ENCODE results near the gene ABHD8. TPM values are rescaled to one million over a fixed set of nuclear protein-coding genes. Genes with fewer than 3 reads are reported as not detected.

The ABHD8 gene
- total and polyA plus RNA-seq, 2 of the 13 experiments (the other 11 are each of a cell fraction or from before 2014, with no cell fraction given): 6.3 to 7.2 TPM

GRCh38 chr19:17255150-17255621, 48.0 kb downstream of the ABHD8 start (continued):
- no peak for TF ChIP-seq ZNF569 (CRISPR knock-in tag; IDR thresholded peaks at IDR 0.05; ENCODE audit: borderline replicate concordance)
- TF ChIP-seq ZNF563 (CRISPR knock-in tag; IDR thresholded peaks at IDR 0.05): peak; percentile 60; the same call in 1 of the 2 replicates
- TF ChIP-seq BRD4 (CRISPR knock-in tag; IDR thresholded peaks at IDR 0.05): no peak
- no peak for TF ChIP-seq ZFP62 (CRISPR knock-in tag; IDR thresholded peaks at IDR 0.05)
- TF ChIP-seq, protein P1, sequence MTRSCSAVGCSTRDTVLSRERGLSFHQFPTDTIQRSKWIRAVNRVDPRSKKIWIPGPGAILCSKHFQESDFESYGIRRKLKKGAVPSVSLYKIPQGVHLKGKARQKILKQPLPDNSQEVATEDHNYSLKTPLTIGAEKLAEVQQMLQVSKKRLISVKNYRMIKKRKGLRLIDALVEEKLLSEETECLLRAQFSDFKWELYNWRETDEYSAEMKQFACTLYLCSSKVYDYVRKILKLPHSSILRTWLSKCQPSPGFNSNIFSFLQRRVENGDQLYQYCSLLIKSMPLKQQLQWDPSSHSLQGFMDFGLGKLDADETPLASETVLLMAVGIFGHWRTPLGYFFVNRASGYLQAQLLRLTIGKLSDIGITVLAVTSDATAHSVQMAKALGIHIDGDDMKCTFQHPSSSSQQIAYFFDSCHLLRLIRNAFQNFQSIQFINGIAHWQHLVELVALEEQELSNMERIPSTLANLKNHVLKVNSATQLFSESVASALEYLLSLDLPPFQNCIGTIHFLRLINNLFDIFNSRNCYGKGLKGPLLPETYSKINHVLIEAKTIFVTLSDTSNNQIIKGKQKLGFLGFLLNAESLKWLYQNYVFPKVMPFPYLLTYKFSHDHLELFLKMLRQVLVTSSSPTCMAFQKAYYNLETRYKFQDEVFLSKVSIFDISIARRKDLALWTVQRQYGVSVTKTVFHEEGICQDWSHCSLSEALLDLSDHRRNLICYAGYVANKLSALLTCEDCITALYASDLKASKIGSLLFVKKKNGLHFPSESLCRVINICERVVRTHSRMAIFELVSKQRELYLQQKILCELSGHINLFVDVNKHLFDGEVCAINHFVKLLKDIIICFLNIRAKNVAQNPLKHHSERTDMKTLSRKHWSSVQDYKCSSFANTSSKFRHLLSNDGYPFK (CRISPR knock-in tag; IDR thresholded peaks at IDR 0.05; ENCODE audit: borderline replicate concordance): peak; percentile 74; the same call in 1 of the 2 replicates
- TF ChIP-seq, protein P2, sequence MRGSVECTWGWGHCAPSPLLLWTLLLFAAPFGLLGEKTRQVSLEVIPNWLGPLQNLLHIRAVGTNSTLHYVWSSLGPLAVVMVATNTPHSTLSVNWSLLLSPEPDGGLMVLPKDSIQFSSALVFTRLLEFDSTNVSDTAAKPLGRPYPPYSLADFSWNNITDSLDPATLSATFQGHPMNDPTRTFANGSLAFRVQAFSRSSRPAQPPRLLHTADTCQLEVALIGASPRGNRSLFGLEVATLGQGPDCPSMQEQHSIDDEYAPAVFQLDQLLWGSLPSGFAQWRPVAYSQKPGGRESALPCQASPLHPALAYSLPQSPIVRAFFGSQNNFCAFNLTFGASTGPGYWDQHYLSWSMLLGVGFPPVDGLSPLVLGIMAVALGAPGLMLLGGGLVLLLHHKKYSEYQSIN (CRISPR knock-in tag; IDR thresholded peaks at IDR 0.05; ENCODE audit: borderline replicate concordance): no peak
- no peak for TF ChIP-seq ZNF749 (CRISPR knock-in tag; IDR thresholded peaks at IDR 0.05; ENCODE audit: borderline replicate concordance)
- TF ChIP-seq SATB2 (CRISPR knock-in tag; IDR thresholded peaks at IDR 0.05): no peak
- TF ChIP-seq ZNF782 (CRISPR knock-in tag; IDR thresholded peaks at IDR 0.05; ENCODE audit: borderline replicate concordance): no peak
- peak; percentile 69 for TF ChIP-seq HOXA3 (CRISPR knock-in tag; IDR thresholded peaks at IDR 0.05)
- no peak for TF ChIP-seq SYNCRIP (IDR thresholded peaks at IDR 0.05; ENCODE audit: insufficient read depth, low read depth, low read length)
- TF ChIP-seq TARDBP (CRISPR knock-in tag; IDR thresholded peaks at IDR 0.05): peak; percentile 33; the same call in 1 of the 2 replicates
- TF ChIP-seq BORCS8-MEF2B (CRISPR knock-in tag; IDR thresholded peaks at IDR 0.05): no peak; the same call in 1 of the 2 replicates
- TF ChIP-seq ZSCAN22 (CRISPR knock-in tag; IDR thresholded peaks at IDR 0.05): no peak
- TF ChIP-seq ZNF546 (CRISPR knock-in tag; conservative IDR thresholded peaks at IDR 0.05): no peak
- TF ChIP-seq KAT7 (CRISPR knock-in tag; IDR thresholded peaks at IDR 0.05; ENCODE audit: borderline replicate concordance): no peak; the same call in 1 of the 2 replicates
- no peak for TF ChIP-seq KLF13 (CRISPR knock-in tag; IDR thresholded peaks at IDR 0.05)
- TF ChIP-seq MLLT10 (CRISPR knock-in tag; IDR thresholded peaks at IDR 0.05): no peak
- TF ChIP-seq POLR2AphosphoS5 (IDR thresholded peaks at IDR 0.05; ENCODE audit: low read depth, low read length): no peak
- TF ChIP-seq PTBP1 (IDR thresholded peaks at IDR 0.05; ENCODE audit: low read depth, low read length, poor library complexity, severe bottlenecking): no peak
- no peak for TF ChIP-seq ARID2 (CRISPR knock-in tag; IDR thresholded peaks at IDR 0.05; ENCODE audit: borderline replicate concordance)
- TF ChIP-seq ZNF773 (CRISPR knock-in tag; IDR thresholded peaks at IDR 0.05; ENCODE audit: borderline replicate concordance): no peak
- no peak for TF ChIP-seq ZNF883 (CRISPR knock-in tag; IDR thresholded peaks at IDR 0.05; ENCODE audit: not compliant biosample characterization)
- TF ChIP-seq STAT6 (CRISPR knock-in tag; IDR thresholded peaks at IDR 0.05; ENCODE audit: borderline replicate concordance): no peak
